SK-N-SH treated with all-trans-retinoic acid at 6 μM for 48 hours (cell line): ENCODE results near the gene CDH4.

Source experiments
- ATAC-seq: fragments of 200-7000 bp; cut with Tn5 transposase; 3 replicates; pipeline ENCODE4 v1.9.1; 2020; ENCODE audit warnings: mild to moderate bottlenecking, moderate library complexity
- ARNTL ChIP-seq: fragments of 450-650 bp; formaldehyde crosslinking; IDR thresholded peaks from 2 replicates; pipeline ENCODE4 v1.5.0; 2020; ENCODE audit warnings: low read depth, mild to moderate bottlenecking, moderate library complexity, borderline replicate concordance
- BACH2 ChIP-seq: fragments of 250-450 bp; sonication (Bioruptor Pico); IDR thresholded peaks from 2 replicates; pipeline ENCODE4 v1.9.0; 2021; ENCODE audit warnings: mild to moderate bottlenecking, borderline replicate concordance
- CREB5 ChIP-seq: fragments of 250-450 bp; sonication (Bioruptor Pico); IDR thresholded peaks from 2 replicates; pipeline ENCODE4 v1.5.1; 2020; ENCODE audit warnings: low read depth, mild to moderate bottlenecking, moderate library complexity
- CSDC2 ChIP-seq: fragments of 250-450 bp; sonication (Bioruptor Pico); IDR thresholded peaks from 2 replicates; pipeline ENCODE4 v1.5.0; 2020; ENCODE audit warnings: mild to moderate bottlenecking, moderate library complexity
- ESRRG ChIP-seq: fragments of 250-450 bp; sonication (Bioruptor Pico); IDR thresholded peaks from 2 replicates; pipeline ENCODE4 v1.6.1; 2021; ENCODE audit warnings: mild to moderate bottlenecking
- GLIS3 ChIP-seq: fragments of 250-450 bp; sonication (Bioruptor Pico); IDR thresholded peaks from 2 replicates; pipeline ENCODE4 v1.5.0; 2020; ENCODE audit warnings: mild to moderate bottlenecking, moderate library complexity
- ISL1 ChIP-seq: fragments of 250-450 bp; sonication (Bioruptor Pico); IDR thresholded peaks from 2 replicates; pipeline ENCODE4 v2.1.2; 2022; ENCODE audit warnings: mild to moderate bottlenecking, moderate library complexity
- OSR1 ChIP-seq: fragments of 250-450 bp; sonication (Bioruptor Pico); IDR thresholded peaks from 2 replicates; pipeline ENCODE4 v1.8.0; 2022; ENCODE audit warnings: moderate library complexity, mild to moderate bottlenecking, inconsistent platforms
- POU6F1 ChIP-seq: fragments of 250-450 bp; sonication (Bioruptor Pico); IDR thresholded peaks from 2 replicates; pipeline ENCODE4 v1.8.0; 2021; ENCODE audit warnings: low read depth, mild to moderate bottlenecking, moderate library complexity, borderline replicate concordance
- PPARA ChIP-seq: fragments of 250-450 bp; sonication (Bioruptor Pico); IDR thresholded peaks from 2 replicates; pipeline ENCODE4 v1.5.0; 2020; ENCODE audit warnings: mild to moderate bottlenecking, borderline replicate concordance
- RARB ChIP-seq: fragments of 250-450 bp; sonication (Bioruptor Pico); IDR thresholded peaks from 2 replicates; pipeline ENCODE4 v1.8.0; 2021; ENCODE audit warnings: mild to moderate bottlenecking, moderate library complexity
- SNAI2 ChIP-seq: fragments of 250-450 bp; sonication (Bioruptor Pico); IDR thresholded peaks from 2 replicates; pipeline ENCODE4 v1.5.0; 2020; ENCODE audit warnings: mild to moderate bottlenecking, moderate library complexity
- TOX ChIP-seq: fragments of 250-450 bp; sonication (Bioruptor Pico); IDR thresholded peaks from 2 replicates; pipeline ENCODE4 v1.8.0; 2021; ENCODE audit warnings: mild to moderate bottlenecking, moderate library complexity, borderline replicate concordance
- TSHZ2 ChIP-seq: fragments of 250-450 bp; sonication (Bioruptor Pico); IDR thresholded peaks from 2 replicates; pipeline ENCODE4 v1.5.0; 2020; ENCODE audit warnings: mild to moderate bottlenecking, moderate library complexity
- ZFP3 ChIP-seq: fragments of 250-450 bp; sonication (Bioruptor Pico); IDR thresholded peaks from 2 replicates; pipeline ENCODE4 v1.5.0; 2020; ENCODE audit warnings: mild to moderate bottlenecking, moderate library complexity
- ZNF565 ChIP-seq: fragments of 450-650 bp; formaldehyde crosslinking; conservative IDR thresholded peaks from 2 replicates; pipeline ENCODE4 v1.5.0; 2020; ENCODE audit warnings: low read depth, mild to moderate bottlenecking, moderate library complexity
- ZNF70 ChIP-seq: fragments of 450-650 bp; formaldehyde crosslinking; IDR thresholded peaks from 2 replicates; pipeline ENCODE4 v1.5.0; 2020; ENCODE audit warnings: mild to moderate bottlenecking, moderate library complexity
- ZNF8 ChIP-seq: fragments of 450-650 bp; formaldehyde crosslinking; IDR thresholded peaks from 2 replicates; pipeline ENCODE4 v1.5.0; 2020; ENCODE audit warnings: mild to moderate bottlenecking, moderate library complexity
- TF ChIP-seq, protein P1 (sequence below): fragments of 250-450 bp; sonication (Bioruptor Pico); IDR thresholded peaks from 2 replicates; pipeline ENCODE4 v1.8.0; 2020; ENCODE audit warnings: mild to moderate bottlenecking, moderate library complexity, borderline replicate concordance
- TF ChIP-seq, protein P2 (sequence below): fragments of 250-450 bp; sonication (Bioruptor Pico); IDR thresholded peaks from 2 replicates; pipeline ENCODE4 v1.5.1; 2021; ENCODE audit warnings: mild to moderate bottlenecking, moderate library complexity

The CDH4 gene

GRCh38 chr20:61814726-61815125, 562.7 kb downstream of the CDH4 start (continued):
- no peak for TF ChIP-seq POU6F1 (CRISPR knock-in tag)
- TF ChIP-seq GLIS3 (CRISPR knock-in tag), result no peak
- TF ChIP-seq, protein P1, sequence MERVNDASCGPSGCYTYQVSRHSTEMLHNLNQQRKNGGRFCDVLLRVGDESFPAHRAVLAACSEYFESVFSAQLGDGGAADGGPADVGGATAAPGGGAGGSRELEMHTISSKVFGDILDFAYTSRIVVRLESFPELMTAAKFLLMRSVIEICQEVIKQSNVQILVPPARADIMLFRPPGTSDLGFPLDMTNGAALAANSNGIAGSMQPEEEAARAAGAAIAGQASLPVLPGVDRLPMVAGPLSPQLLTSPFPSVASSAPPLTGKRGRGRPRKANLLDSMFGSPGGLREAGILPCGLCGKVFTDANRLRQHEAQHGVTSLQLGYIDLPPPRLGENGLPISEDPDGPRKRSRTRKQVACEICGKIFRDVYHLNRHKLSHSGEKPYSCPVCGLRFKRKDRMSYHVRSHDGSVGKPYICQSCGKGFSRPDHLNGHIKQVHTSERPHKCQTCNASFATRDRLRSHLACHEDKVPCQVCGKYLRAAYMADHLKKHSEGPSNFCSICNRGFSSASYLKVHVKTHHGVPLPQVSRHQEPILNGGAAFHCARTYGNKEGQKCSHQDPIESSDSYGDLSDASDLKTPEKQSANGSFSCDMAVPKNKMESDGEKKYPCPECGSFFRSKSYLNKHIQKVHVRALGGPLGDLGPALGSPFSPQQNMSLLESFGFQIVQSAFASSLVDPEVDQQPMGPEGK (CRISPR knock-in tag), result no peak

DNA sequence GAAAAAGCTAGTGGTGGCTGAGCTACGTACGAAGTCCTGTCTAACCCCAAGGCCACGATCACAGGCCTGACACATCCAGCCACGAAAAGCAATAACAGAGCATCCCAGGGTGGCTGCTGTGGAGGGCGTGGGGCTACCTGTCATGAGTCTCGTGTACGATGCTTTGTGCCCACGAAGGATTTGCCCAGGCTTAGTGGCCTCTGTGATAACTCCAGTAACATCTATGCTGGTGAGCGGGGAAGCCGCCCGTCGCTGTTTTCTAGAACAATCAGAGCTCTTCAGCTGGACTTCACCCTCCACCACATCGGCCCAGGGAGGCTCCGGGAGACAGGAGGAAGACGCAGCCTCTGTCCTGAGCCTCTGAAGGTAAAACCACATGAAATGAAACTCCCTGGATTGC, 563.1 kb downstream of the CDH4 start:
- no peak for ATAC-seq
- TF ChIP-seq CSDC2 (CRISPR knock-in tag), result no peak
- TF ChIP-seq BACH2 (CRISPR knock-in tag), result no peak
- no peak for TF ChIP-seq ARNTL (CRISPR knock-in tag)
- TF ChIP-seq OSR1 (CRISPR knock-in tag), result no peak
- TF ChIP-seq ZNF8 (CRISPR knock-in tag), result no peak
- no peak for TF ChIP-seq CREB5 (CRISPR knock-in tag)
- no peak for TF ChIP-seq ESRRG
- no peak for TF ChIP-seq ZNF565 (CRISPR knock-in tag)
- no peak for TF ChIP-seq TSHZ2 (CRISPR knock-in tag)
- no peak for TF ChIP-seq ISL1

DNA sequence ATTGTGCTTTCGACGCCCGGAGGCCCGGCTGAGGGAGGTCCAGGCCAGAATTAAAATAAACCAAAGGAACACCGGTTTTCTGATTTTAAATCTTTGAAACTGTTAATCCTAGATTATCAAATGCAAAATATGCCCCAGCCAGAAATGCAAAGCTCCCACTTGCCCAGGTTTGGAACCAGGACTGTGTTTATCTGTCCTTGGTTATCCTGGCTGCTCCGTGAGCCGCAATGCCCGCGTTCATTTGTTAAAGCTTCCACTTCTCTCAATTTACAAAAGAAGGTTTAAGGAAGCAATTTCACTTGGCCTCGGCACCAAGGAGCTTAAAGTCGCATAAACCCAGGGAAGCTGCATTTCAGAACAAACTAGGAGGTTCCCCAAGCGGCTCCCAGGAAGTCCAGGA, 563.6 kb downstream of the CDH4 start:
- ATAC-seq, result no peak
- no peak for TF ChIP-seq GLIS3 (CRISPR knock-in tag)
- no peak for TF ChIP-seq OSR1 (CRISPR knock-in tag)
- TF ChIP-seq ESRRG, result no peak
- TF ChIP-seq, all 23 proteins: peak for 0

DNA sequence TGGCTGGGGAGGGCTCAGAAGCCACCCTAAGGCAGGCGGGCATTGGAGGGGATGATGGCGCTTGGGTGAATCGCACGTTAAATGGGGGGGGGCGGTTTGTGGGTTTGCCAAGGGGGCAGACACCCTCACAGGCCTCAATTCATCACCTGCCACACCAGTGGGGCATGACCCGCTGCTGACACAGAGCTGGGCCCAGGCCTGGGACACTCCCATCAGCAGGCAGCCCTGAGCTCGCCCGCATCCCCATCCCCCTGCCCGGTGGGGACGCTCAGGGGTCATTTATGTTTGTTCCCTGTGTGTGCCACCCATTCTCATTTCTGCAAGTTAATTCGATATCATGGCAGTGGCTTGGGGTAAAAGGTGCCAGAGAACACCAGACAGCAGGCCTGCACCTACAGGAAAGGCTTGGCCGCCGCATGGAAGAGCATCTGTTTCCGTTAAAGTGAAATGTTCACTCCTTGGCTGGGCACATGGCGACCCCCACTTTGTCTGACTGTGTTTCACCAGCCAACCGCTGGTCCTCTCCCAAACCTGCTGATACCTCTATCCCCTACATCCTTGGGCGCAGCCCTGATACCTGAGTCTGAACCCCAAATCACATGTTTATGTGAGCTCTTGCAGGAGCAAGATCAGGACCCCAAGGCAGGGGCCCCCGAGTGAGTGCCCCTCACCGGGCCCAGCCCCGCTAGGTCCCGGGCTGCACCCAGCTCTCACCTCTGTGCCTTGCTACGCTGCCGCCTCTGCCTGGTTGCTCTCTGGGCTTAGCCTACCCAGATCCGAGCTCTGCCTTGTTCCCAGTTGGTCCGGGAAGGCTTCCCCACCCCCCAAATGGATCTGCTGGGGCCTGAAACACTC, 564.8 kb downstream of the CDH4 start:
- no peak for ATAC-seq
- TF ChIP-seq TOX (CRISPR knock-in tag) (no peak), ISL1 (no peak), RARB (CRISPR knock-in tag) (no peak)
- TF ChIP-seq, all 23 proteins: peak for 0

- no peak for ATAC-seq
- no peak for TF ChIP-seq ZFP3 (CRISPR knock-in tag)
- TF ChIP-seq SNAI2 (CRISPR knock-in tag), result no peak
- TF ChIP-seq RARB (CRISPR knock-in tag), result no peak
- no peak for TF ChIP-seq ZNF70 (CRISPR knock-in tag)
- no peak for TF ChIP-seq ZNF565 (CRISPR knock-in tag)
- TF ChIP-seq ZNF8 (CRISPR knock-in tag), result no peak
- TF ChIP-seq CSDC2 (CRISPR knock-in tag), result no peak
- TF ChIP-seq, protein P2, sequence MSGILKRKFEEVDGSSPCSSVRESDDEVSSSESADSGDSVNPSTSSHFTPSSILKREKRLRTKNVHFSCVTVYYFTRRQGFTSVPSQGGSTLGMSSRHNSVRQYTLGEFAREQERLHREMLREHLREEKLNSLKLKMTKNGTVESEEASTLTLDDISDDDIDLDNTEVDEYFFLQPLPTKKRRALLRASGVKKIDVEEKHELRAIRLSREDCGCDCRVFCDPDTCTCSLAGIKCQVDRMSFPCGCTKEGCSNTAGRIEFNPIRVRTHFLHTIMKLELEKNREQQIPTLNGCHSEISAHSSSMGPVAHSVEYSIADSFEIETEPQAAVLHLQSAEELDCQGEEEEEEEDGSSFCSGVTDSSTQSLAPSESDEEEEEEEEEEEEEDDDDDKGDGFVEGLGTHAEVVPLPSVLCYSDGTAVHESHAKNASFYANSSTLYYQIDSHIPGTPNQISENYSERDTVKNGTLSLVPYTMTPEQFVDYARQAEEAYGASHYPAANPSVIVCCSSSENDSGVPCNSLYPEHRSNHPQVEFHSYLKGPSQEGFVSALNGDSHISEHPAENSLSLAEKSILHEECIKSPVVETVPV (CRISPR knock-in tag), result no peak
- TF ChIP-seq CREB5 (CRISPR knock-in tag), result no peak
- no peak for TF ChIP-seq BACH2 (CRISPR knock-in tag)
- TF ChIP-seq PPARA (CRISPR knock-in tag), result no peak
- TF ChIP-seq, protein P1 (CRISPR knock-in tag), result no peak
Observed at GRCh38 chr20:61817575-61817974, 565.5 kb downstream of the CDH4 start.
